GM19397 (cell line): Measurements from ENCODE around the gene ADAMTSL1.

Experiments used
- ATAC-seq: cut with Tn5 transposase; IDR thresholded peaks from one replicate; pipeline ENCODE4 v1.9.1; 2021; ENCODE audit warnings: mild to moderate bottlenecking, moderate library complexity; ENCODE audit not compliant: unreplicated experiment

The ADAMTSL1 gene

DNA sequence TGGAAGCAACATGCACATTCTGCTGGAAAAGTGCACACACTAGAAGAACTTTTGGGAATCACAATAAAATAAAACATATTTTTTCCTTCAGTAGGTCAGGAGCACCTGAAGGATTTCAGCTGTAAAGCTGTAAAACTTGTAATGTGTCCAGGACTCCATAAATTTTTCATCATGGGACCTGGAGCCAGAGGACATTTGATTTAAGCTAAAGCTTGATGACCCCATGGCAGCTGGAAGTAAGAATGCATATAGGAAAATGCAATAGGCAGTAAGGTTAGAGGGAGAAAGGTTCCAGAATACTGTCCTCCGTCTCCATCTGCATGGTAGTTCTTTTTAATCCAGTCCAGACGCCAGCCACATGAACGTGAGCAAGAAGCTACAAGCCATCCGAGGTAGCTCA lies 166.0 kb downstream of the ADAMTSL1 start:
- no peak for ATAC-seq

DNA sequence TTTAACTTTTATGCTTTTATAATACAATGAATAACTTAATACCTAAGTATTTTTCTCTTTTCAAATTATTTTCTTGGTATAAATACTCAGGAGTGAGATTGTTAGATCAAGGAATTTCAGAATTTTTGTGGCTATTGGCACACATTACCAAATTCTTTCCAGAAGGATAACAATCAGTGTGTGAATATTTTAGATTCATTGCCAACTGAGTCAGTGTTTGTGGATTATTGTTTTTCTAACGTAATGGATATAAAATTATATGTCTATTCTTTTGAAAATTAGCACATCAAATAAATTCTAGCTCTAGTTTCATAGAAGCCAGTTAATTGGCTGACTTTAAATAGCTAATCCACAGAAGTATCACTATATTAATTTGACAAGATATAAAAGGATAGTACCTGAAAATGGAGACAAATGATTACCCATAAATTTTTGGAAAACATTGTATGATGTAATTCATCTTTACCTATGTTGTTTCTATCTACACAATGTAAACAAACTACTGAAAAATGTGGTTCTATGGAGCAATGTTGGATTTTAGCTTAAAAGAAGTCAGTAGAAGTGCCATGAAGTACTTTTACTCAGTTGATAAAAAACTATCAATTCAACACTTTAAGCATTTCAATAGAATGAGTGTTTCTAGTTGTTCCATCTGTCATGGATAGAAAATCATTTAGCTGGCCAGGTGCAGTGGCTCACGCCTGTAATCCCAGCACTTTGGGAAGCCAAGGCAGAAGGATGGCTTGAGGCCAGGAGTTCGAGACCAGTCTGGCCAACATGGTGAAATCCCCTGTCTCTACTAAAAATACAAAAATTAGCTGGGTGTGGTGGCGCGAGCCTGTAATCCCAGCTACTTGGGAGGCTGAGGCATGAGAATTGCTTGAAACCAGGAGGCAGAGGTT lies 185.1 kb downstream of the ADAMTSL1 start:
- no peak for ATAC-seq

DNA sequence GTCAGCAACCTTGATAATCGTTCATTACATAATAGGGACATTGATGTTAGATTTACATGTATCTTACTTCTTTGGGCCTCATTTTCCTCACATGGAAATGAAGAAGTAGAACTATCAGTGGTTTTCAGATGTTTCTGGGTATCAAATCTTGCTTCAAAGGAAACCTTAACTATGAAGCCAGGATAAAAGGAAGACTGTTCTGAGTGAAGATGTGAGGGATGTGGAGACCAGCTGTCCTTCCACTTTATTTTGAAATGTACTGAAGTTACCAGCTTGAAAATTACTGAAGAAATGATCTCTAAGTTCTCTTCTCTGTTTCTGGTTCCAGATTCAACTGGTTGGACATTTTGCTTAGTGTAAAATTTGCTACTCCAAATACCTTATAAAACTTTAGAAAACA lies 186.0 kb downstream of the ADAMTSL1 start:
- ATAC-seq, result no peak

DNA sequence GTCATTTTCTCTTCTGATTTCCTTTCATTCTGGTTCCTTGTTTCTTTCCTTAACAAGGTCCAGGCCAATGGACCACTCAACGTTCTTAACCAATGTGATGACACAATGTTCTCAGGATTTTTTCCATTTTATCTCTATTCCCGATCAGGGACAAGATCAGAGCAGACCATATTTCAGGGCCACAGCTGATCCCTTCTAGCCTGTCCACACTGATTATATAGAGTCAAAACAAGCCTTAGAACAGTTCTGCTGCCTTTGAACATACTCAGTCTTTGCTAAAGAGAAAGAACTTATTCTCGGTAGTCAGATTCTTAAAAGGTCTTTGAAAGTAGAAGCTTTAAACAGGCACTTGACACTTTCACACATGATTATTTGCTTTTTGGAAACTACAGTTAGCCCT lies 188.4 kb downstream of the ADAMTSL1 start:
- ATAC-seq, result no peak

DNA sequence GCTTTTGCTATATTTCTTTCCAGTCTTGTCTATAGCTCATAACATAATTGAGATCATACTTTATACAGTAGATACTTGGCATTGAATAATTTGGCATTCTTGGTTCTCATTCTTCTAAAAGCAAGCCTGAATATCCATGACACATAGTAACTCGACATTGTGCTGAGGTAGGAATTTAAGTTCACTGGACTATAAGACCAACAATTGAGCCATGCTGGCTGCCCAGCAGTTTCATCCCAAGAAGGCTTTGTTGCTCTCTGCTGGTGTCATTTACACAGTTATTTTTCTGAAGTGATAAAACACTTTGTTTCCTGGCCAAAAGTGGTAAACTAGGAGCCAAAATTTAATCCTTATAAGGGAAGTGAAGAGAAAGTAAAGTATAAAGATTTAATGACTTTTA lies 192.0 kb downstream of the ADAMTSL1 start:
- ATAC-seq, result no peak

DNA sequence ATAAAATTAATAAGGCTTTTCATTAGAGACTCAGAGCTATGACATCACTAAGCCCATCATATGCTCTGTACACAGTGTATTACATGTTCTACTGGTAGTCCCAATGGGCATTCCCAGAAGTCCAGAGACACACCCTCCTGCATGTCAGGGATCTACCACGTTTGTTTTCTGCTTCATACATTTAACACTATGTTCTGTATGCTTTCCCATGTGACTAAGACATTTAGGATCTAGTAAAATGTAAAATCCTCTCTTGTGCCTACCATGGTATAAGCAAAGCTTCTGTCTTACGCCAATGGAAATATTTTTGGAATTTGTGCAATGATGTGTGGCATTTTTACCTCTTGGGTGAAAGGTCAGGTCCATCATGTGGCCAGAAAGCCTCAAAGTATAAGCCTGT lies 192.4 kb downstream of the ADAMTSL1 start:
- no peak for ATAC-seq

DNA sequence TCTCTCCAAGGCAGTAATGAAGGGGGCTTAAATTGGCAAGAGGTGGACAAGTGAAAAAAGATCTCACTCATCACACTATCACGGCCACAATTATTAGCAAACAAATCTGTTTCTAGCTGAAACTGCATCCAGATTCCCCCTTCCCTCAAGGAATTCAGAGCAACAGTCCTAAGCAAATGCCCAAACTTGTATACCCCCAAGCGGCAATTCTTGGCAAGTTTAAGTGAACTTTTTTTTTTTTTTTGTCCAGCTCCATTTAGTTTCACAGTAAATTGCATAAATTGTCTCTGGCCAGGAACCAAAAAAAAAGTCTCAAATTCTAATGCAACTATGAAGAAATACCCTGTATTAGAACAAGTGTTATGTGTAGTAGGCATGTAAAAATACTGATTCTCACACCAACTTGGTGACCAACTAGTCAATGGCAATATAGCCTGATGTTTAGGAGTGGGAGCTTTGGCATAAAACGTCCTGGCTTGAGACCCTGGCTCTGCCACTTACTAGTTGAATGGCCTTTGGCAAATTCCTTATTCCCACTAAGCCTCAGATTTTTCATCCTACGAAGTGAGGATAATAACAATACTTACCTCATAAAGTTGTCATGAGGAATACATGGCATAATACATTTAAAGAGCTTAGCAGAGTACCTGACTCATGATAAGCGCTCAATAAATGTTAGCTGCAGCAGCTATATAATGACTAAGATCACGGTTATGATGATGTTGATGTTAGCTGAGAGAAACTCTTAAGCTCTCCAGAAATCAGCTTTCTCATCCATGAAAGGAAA lies 193.2 kb downstream of the ADAMTSL1 start:
- ATAC-seq, result no peak

DNA sequence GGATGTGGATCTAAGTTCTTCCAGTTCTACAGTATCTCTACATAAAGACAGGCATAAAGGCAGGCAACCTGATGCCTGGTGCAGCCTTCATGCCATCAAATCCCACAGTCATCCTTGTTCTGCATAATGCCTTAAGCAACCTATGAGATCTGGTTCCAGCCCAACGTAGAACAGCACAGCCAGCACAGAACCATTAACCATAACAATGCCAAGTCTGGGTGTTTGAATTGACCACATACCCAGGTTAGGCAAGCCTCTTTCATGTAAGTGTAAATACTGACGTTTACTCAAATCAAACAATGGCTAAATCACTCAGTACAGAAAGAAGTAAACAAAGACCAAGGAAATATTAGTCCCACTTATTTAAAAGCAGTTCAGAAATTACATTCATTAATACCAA lies 195.0 kb downstream of the ADAMTSL1 start:
- no peak for ATAC-seq

DNA sequence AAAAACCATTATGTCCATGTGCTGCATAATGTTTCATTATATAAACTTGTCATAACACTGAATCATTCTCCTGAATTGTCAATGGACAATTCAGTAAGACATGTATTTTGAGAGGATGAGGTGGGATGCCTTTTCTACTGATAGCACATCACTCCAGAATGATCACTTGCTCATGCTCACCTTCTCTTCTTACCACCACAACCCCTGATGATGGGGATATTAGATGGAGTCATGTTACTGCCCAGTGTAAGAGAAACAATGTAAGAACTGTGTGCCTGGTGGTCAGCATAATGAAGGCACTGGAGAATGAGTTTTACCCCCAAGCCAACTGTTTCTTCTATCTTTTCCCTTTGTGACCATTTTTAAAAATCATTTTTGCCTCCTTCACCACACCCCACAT lies 198.8 kb downstream of the ADAMTSL1 start:
- ATAC-seq, result no peak

DNA sequence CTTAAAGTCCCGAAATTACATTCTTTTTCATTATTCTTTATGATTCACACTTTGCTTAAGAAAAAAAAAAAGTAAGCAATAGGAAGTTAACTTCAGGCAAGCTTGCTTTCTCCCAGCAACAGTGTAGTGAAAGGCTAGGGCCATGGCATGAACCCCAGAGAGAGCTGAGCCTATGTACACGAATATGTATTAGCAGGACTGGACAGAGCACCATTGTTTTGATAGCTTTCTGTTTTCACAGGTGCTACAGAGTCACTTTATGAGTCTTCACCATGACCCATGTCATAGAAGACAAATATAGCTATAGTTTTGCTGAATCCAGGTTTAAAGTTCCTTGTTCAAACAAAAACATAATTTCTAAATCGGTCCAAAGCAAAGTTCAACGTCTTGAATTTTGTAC lies 199.2 kb downstream of the ADAMTSL1 start:
- ATAC-seq, result no peak

DNA sequence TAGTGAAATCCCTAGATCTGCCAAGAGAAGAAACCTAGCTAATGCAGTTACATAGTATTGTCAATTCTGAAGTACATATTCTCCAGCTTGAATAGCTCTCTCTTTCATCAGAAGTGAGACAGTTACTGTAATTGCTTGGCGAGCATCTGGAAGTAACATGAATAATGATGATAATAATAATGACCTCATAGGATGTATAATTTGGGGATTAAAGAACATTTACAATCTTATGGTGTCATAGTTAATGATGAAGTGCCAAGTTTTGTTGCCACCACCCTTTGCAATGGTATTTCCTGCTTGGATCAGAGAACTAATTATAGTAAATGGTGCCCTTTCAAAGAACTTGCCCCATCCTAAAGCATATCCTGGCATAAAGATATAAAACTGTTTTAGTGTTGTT lies 201.4 kb downstream of the ADAMTSL1 start:
- no peak for ATAC-seq

DNA sequence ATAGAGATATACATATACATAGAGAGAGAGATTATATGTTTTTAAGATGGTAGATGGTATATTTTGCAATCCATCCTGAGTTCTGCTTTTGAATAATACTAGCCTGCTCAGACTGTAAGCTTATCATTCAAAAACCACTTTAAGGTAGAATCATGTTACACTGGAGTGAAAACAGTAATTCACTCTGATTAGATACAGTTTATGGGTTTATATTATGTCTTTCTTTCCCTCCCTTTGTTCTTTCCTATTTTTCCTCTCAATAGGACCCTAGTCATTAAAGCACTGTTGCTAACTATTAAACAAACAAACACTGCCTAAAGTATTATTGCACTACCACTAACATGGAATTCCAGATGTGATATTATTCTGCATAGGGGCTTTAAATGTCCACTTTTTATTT lies 202.0 kb downstream of the ADAMTSL1 start:
- no peak for ATAC-seq

DNA sequence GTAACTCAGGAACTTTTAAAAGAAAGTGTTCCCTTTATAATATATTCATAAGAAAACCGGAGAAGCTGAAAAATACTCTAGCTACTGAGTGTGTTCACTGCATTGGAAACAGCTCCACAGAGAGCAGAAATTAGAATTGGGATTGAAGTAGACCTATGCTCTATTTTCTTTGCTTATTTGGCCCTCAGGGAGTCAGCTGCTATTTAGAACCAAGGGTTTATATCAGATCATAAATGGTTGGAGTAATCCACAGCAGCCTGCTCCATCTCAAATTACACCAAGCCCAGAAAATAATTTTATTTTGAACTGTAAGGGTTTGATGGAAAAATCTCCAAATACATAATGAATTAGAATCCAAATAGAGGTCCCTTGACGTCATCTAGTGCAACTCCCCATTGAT lies 202.6 kb downstream of the ADAMTSL1 start:
- no peak for ATAC-seq

DNA sequence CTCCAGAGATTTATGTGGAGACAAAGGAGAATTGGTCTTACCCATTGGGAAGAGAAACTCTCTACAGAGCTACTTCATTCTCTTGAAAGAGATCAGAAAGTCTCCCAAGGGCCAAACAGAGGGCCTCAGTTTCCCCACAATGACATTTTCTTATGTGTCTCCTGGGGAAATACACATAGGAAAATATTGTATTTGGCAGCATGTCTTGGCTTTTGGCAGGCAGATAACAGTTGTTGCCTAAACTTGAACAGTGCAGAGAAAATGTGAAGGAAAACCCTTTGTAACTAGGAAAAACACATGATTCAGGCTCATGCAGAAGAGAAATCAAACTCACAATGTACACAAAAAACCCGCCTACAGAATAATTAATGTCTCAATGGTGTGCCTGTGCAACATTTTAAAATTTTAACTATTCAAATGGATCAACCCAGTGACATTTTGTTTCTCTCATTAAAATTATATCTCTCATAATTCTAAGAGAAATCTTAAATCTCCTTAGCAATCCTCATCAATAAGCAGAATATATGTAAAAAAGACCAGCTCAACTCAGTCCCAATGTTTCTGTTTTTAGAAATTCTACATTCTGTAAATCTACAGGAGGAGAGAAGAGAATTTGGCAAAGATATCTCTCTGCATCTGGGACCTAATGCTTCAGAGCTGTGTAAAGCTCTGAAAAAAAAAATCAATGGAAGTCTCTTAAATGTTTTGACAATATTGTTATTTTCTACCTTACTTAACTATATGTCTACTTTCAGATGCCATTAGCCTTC lies 205.1 kb downstream of the ADAMTSL1 start:
- ATAC-seq, result no peak

DNA sequence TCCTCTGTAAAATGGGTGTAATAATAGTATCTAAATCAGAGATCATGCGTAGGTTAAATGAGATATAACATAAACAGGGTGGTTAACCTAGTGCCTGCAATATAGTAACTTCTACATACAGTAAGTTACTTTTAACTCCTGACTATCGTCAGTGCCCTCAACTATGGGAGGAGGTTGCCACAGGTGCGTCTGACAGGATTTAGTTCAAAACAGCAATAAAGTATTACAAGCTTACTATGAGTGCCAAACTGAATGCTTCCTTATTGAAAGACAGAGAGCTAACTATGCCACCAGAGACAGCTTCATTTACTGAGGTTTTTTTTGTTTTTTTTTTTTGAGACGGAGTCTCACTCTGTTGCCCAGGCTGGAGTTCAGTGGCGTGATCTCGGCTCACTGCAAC lies 209.0 kb downstream of the ADAMTSL1 start:
- no peak for ATAC-seq

DNA sequence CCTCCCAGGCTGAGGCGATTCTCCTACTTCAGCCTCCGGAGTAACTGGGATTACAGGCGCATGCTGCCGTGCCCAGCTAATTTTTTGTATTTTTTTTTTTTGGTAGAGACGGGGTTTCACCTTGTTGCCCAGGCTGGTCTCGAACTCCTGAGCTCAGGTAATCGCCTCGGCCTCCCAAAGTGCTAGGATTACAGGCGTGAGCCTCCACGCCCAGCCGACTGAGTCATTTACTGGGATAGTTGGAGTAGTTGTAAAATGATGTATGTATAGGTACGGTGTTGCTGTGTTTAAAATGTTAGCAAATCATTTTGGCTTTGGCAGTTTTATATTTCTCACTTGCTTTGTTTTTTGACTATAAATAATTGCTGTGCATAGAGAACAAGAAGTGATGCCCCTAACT lies 209.4 kb downstream of the ADAMTSL1 start:
- no peak for ATAC-seq

DNA sequence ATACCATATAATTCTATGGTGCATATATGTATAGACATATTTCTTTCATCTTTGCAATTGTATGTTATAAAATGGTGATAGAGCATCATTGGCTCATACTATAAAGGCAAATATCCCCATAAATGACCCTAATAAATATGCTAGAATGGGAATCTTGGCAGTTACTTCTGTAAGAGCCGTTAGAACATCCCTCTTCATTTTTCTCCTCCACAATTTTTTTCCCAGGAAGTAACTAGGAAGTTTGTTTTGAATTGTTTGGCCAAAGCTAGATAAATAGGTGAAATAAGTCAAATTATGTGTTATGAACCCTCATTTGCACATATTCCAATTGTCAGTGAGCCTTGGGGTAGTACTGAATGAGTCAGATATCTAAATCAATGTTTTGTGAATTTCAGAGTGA lies 209.9 kb downstream of the ADAMTSL1 start:
- ATAC-seq, result no peak

DNA sequence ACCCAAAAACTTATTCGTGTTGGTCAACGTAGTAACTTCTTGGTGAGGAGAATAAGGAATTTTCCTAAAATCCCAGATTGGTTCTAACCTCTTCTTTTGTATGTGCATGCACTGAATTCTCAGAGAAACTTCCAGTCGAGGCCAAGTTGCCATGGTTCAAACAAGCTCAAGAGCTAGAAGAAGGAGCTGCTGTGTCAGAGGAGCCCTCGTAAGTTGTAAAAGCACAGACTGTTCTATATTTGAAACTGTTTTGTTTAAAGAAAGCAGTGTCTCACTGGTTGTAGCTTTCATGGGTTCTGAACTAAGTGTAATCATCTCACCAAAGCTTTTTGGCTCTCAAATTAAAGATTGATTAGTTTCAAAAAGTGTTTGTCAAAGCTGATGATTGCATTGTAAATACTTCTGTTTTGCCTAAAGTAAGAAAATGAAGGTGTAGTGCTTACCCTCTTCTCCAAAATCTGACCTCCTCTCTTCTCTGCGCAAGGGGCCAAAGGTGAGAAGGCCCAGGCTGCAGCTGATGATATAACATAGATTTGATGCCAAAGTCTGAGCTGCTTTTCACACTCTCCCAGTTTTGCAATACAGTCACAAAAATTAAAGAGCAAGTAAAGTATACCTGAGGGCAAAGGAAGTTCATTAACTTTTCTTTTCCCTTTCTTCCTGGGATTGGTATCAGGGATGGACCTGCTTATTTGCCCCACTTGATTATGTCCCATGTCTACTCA lies 210.8 kb downstream of the ADAMTSL1 start:
- no peak for ATAC-seq

DNA sequence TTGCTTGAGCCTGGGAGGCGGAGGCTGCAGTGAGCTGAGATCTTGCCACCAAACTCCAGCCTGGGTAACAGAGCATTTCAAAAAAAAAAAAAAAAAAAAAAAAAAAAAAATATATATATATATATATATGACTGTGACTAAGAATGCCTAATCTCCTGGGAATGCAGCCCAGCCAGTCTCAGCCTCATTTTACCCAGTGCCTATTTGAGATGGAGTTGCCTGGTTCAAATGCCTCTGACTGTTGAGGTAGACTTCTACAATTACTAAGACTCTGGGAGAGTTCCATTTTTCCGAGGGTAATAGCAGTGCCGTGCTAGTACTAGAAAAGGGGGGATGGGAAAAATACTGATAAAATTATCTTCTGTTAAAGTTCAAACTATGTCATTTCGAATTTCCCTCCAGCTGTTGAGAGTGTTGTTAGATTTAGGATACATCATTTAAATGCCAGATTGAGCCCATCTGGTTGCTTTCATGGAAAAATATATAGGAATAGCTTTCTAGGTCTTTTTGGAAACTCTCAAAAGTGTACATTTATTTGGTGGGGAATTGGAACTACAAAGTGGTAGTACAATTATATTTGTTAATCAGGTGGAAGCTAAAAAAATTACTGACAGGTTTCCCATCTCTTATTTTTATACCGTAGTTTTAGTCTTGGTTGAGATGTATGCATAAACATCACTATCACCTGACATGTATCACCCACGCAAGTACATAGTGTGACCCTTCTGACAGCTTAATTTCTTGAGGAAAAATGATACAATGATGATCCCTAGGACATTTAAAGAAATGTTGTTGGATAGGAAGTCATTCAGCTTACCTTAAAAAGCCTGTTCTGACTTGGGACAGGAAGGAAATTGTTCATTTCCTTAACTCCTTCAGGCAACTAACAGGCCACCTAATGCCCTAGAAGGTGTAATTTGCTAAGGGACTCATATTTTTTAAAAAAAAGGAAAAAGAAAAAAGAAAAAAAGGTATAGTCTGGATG lies 214.9 kb downstream of the ADAMTSL1 start:
- ATAC-seq, result no peak

DNA sequence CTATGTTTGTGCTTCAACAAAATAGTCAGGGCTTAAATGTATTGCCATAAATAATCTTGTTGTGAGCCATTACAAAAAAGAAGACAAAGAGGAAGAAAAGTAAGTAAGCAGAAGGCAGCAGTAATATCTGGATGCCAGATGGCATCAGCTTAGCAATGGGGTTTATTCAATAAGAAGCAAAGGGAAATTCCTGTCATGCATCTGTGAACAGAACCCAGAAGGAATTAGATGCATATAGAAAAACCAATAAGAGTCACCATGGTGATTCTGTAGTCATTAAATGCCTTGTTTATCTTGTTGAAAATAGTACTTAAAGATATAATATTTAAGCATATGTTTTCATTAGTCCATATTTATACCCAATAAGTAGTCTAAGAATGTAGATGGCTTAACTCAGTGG lies 216.0 kb downstream of the ADAMTSL1 start:
- ATAC-seq, result no peak
